ENCODE measurements around the gene TNP1.

DNA sequence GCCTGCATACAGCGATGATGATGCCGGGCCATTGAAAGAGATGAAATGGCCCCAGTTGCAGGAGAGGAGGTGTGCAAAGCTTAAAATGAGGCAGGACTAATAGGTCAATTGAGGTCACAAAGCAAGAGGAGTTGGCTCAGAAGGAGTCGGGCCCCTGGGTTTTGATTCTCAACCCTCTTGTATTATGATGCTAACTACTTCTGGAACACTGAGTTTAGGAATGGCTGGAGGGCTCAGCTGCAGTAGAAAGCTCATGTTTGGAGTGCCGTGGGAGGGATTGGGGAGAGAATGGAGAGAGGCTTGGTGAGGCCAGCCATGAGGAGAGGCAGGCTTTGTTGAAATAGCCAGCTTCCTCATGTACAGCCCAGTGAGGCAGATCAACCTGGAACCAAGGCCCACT lies 4.8 kb downstream of the TNP1 start:
- TF ChIP-seq, protein P1, sequence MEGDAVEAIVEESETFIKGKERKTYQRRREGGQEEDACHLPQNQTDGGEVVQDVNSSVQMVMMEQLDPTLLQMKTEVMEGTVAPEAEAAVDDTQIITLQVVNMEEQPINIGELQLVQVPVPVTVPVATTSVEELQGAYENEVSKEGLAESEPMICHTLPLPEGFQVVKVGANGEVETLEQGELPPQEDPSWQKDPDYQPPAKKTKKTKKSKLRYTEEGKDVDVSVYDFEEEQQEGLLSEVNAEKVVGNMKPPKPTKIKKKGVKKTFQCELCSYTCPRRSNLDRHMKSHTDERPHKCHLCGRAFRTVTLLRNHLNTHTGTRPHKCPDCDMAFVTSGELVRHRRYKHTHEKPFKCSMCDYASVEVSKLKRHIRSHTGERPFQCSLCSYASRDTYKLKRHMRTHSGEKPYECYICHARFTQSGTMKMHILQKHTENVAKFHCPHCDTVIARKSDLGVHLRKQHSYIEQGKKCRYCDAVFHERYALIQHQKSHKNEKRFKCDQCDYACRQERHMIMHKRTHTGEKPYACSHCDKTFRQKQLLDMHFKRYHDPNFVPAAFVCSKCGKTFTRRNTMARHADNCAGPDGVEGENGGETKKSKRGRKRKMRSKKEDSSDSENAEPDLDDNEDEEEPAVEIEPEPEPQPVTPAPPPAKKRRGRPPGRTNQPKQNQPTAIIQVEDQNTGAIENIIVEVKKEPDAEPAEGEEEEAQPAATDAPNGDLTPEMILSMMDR (IDR thresholded peaks at IDR 0.05) = no peak
- no peak for TF ChIP-seq EP300 (IDR thresholded peaks at IDR 0.05)
- no peak for TF ChIP-seq POLR2A (IDR thresholded peaks at IDR 0.05)
- no peak for TF ChIP-seq POLR2AphosphoS5 (IDR thresholded peaks at IDR 0.05)

All from upper lobe of left lung (tissue), 4 donors.